K562 (cell line): ENCODE results near the gene PRKCE. TPM values are rescaled to one million over a fixed set of nuclear protein-coding genes. Genes with fewer than 3 reads are reported as not detected.

Source experiments
- ATAC-seq: fragments of 200-7000 bp; cut with Tn5 transposase; 3 replicates; pipeline ENCODE4 v1.9.1; 2020; ENCODE audit warnings: moderate library complexity
- BruUV-seq: library from RNA; stranded (reverse); fragments of 400-500 nt; replicated peaks from 2 replicates; lab custom pipeline; 2021; lab: Mats Ljungman, UMichigan
- CTCF ChIA-PET: fragments of 300-600 bp; formaldehyde crosslinking; extraction: SDS; loops from one replicate; lab custom pipeline; 2021; ENCODE audit warnings: low intra/inter-chr PET ratio; lab: Yijun Ruan, JAX
- POLR2A ChIA-PET: fragments of 300-600, 350-650 bp; sonication (Branson Sonifier 250); formaldehyde crosslinking; extraction: SDS; loops from one replicate; lab custom pipeline; 2021; ENCODE audit warnings: antibody characterized with exemption, inconsistent platforms; lab: Yijun Ruan, JAX
- DNase-seq, 4 experiments: peaks; one replicate each; pipeline versions ENCODE4 v3.0.0 to v3.0.0-alpha.2; 2011 to 2018; ENCODE audit warnings: low spot score in 3 of 4, mixed read lengths in 3 of 4; ENCODE audit errors: extremely low read depth in 1 of 4
- FAIRE-seq: peaks from 2 replicates; lab custom pipeline; 2011; peaks lifted over from hg19 to GRCh38; lab: Jason Lieb, UNC
- H2AFZ ChIP-seq: 2 replicates; pipeline ENCODE4 v1.6.0; 2011; ENCODE audit warnings: low read depth, low read length, control low read depth, inconsistent platforms
- H3K27ac ChIP-seq: fragments of 200-600 bp; 3 replicates; pipeline ENCODE4 v1.8.0; 2011; ENCODE audit warnings: low read depth, mild to moderate bottlenecking, control low read depth, inconsistent platforms, low read length, moderate library complexity, mixed read lengths; ENCODE audit errors: extremely low read depth
- H3K27me3 ChIP-seq, 2 experiments: fragments of 300-600 bp in 1 of 2; 2 replicates in 1 of 2; 3 replicates in 1 of 2; pipeline versions ENCODE4 v1.6.0 to v1.8.0; 2011; ENCODE audit warnings: inconsistent platforms in 2 of 2, low read length in 2 of 2, mild to moderate bottlenecking in 1 of 2, mixed read lengths in 1 of 2, moderate library complexity in 1 of 2; ENCODE audit not compliant: control insufficient read depth in 2 of 2, insufficient read depth in 2 of 2
- H3K36me3 ChIP-seq: fragments of 300-600 bp; 3 replicates; pipeline ENCODE4 v1.8.0; 2011; ENCODE audit warnings: mild to moderate bottlenecking, low read length, inconsistent platforms; ENCODE audit not compliant: control insufficient read depth, insufficient read depth
- H3K4me1 ChIP-seq, 2 experiments: fragments of 200-600 bp in 1 of 2; replicated peaks in 1 of 2; 2 replicates in 1 of 2; 3 replicates in 1 of 2; pipeline versions ENCODE4 v1.5.1 to v1.8.0; 2011; ENCODE audit warnings: inconsistent platforms in 2 of 2, low read length in 2 of 2, mild to moderate bottlenecking in 1 of 2, mixed read lengths in 1 of 2, moderate library complexity in 1 of 2; ENCODE audit not compliant: control insufficient read depth in 2 of 2, insufficient read depth in 2 of 2
- H3K4me2 ChIP-seq: 2 replicates; pipeline ENCODE4 v1.6.1; 2011; ENCODE audit warnings: low read length, control low read depth, inconsistent platforms, mixed read lengths; ENCODE audit not compliant: insufficient read depth
- H3K4me3 ChIP-seq: fragments of 200-600 bp; sonication (generic), shearing (Covaris generic); 2 replicates; pipeline ENCODE4 v1.5.1; 2016; ENCODE audit warnings: control low read depth, inconsistent platforms
- H3K79me2 ChIP-seq: fragments of 200-600 bp; 3 replicates; pipeline ENCODE4 v1.8.0; 2011; ENCODE audit warnings: low read length, inconsistent platforms; ENCODE audit not compliant: control insufficient read depth, insufficient read depth
- H3K9ac ChIP-seq, 2 experiments: 2 replicates each; pipeline versions ENCODE4 v1.6.0 to v1.6.1; 2011; ENCODE audit warnings: low read depth in 2 of 2, low read length in 2 of 2, control low read depth in 1 of 2, inconsistent platforms in 1 of 2, mild to moderate bottlenecking in 1 of 2, mixed read lengths in 1 of 2; ENCODE audit not compliant: insufficient read depth in 1 of 2
- H3K9me1 ChIP-seq: one replicate; pipeline ENCODE4 v1.6.0; 2011; ENCODE audit warnings: inconsistent platforms, mild to moderate bottlenecking, low read length, moderate library complexity; ENCODE audit not compliant: control insufficient read depth, insufficient read depth
- H3K9me3 ChIP-seq: replicated peaks from 2 replicates; pipeline ENCODE4 v1.5.1; 2011; ENCODE audit warnings: low read depth, low read length, inconsistent platforms; ENCODE audit not compliant: control insufficient read depth, insufficient read depth
- H4K20me1 ChIP-seq: replicated peaks from 2 replicates; pipeline ENCODE4 v1.6.1; 2011; ENCODE audit warnings: low read length, inconsistent platforms, mixed read lengths; ENCODE audit not compliant: control insufficient read depth, insufficient read depth
- CHD1 ChIP-seq: fragments of 200-600 bp; sonication (generic); IDR thresholded peaks from one replicate; pipeline ENCODE4 v1.6.1; 2012; ENCODE audit warnings: mild to moderate bottlenecking, moderate library complexity, low read length, inconsistent platforms
- DMBX1 ChIP-seq: fragments of 250-450 bp; sonication (Bioruptor Pico); IDR thresholded peaks from 2 replicates; pipeline ENCODE4 v1.8.0; 2022; ENCODE audit warnings: inconsistent platforms, mild to moderate bottlenecking, moderate library complexity, borderline replicate concordance
- ELF2 ChIP-seq: fragments of 250-450 bp; sonication (Bioruptor Pico); IDR thresholded peaks from 2 replicates; pipeline ENCODE4 v1.5.0; 2021; ENCODE audit warnings: mild to moderate bottlenecking
- KAT8 ChIP-seq: fragments of 450-650 bp; IDR thresholded peaks from 2 replicates; pipeline ENCODE4 v1.6.1; 2016; ENCODE audit warnings: low read depth, mild to moderate bottlenecking
- MTA1 ChIP-seq: fragments of 450-650 bp; IDR thresholded peaks from 2 replicates; pipeline ENCODE4 v1.6.1; 2017; ENCODE audit warnings: borderline replicate concordance
- NFE2 ChIP-seq: IDR thresholded peaks from 2 replicates; pipeline ENCODE4 v1.6.1; 2014; ENCODE audit warnings: antibody characterized with exemption, low read depth
- NR0B1 ChIP-seq: fragments of 450-650 bp; IDR thresholded peaks from one replicate; pipeline ENCODE4 v1.6.1; 2018; ENCODE audit warnings: mild to moderate bottlenecking, moderate library complexity; ENCODE audit not compliant: partially characterized antibody
- PCBP1 ChIP-seq: fragments of 200-400 bp; formaldehyde crosslinking; IDR thresholded peaks from 2 replicates; pipeline ENCODE4 v1.6.1; 2018; ENCODE audit warnings: mild to moderate bottlenecking, low read depth, low read length; ENCODE audit not compliant: poor library complexity, severe bottlenecking
- POLR3A ChIP-seq: IDR thresholded peaks from 2 replicates; pipeline ENCODE4 v1.6.1; 2011; ENCODE audit warnings: borderline replicate concordance, mild to moderate bottlenecking, moderate library complexity; ENCODE audit not compliant: insufficient read length, insufficient read depth; ENCODE audit errors: extremely low read depth
- RBM22 ChIP-seq: fragments of 200-400 bp; formaldehyde crosslinking; IDR thresholded peaks from 2 replicates; pipeline ENCODE4 v1.6.1; 2018; ENCODE audit warnings: low read length, low read depth; ENCODE audit not compliant: poor library complexity, severe bottlenecking
- RBM39 ChIP-seq: fragments of 200-400 bp; formaldehyde crosslinking; optimal IDR thresholded peaks from 2 replicates; pipeline ENCODE3; 2018; ENCODE audit warnings: low read depth, low read length
- SNIP1 ChIP-seq: fragments of 450-650 bp; IDR thresholded peaks from 2 replicates; pipeline ENCODE4 v1.7.1; 2017; ENCODE audit warnings: low read depth, mild to moderate bottlenecking
- XRCC3 ChIP-seq: fragments of 450-650 bp; IDR thresholded peaks from 2 replicates; pipeline ENCODE4 v1.6.1; 2017; ENCODE audit warnings: mild to moderate bottlenecking, moderate library complexity
- ZEB2 ChIP-seq: fragments of 450-650 bp; IDR thresholded peaks from 2 replicates; pipeline ENCODE4 v1.6.1; 2016
- ZKSCAN3 ChIP-seq: fragments of 250-450 bp; sonication (Bioruptor Pico); IDR thresholded peaks from 2 replicates; pipeline ENCODE4 v1.4.0; 2020
- ZNF274 ChIP-seq: IDR thresholded peaks from 2 replicates; pipeline ENCODE4 v1.6.1; 2011; ENCODE audit warnings: low read depth, mild to moderate bottlenecking, low read length, moderate library complexity, borderline replicate concordance
- ZNF707 ChIP-seq: fragments of 250-450 bp; sonication (Bioruptor Pico); conservative IDR thresholded peaks from 2 replicates; pipeline ENCODE4 v1.8.0; 2022; ENCODE audit warnings: inconsistent platforms, mild to moderate bottlenecking, moderate library complexity
- WGBS: fragments of 100-300 bp; shearing (Covaris generic); methylation state at CpG from one replicate; pipeline ENCODE4 v1.1.6; 2016; ENCODE audit warnings: low coverage, mixed read lengths; ENCODE audit not compliant: insufficient coverage; ENCODE audit errors: missing lambda C conversion rate; 5-methylcytosine and 5-hydroxymethylcytosine counted together
- in situ Hi-C: fragments of 300-500 bp; cut with MboI; formaldehyde crosslinking; loops from 4 replicates; pipeline ENCODE4 v1.15.0; 2018; ENCODE audit warnings: inconsistent platforms, mixed read lengths
- intact Hi-C: fragments of 100-400 bp; cut with micrococcal nuclease; formaldehyde crosslinking; loops from 2 replicates; pipeline ENCODE4 v1.14.2; 2022
- polyA plus RNA-seq, 8 experiments: library from polyadenylated mRNA; depleted of rRNA in 4 of 8; stranded (reverse) in 5 of 8; unstranded in 3 of 8; fragments of >200 nt; fragmentation: Nextera tagmentation in 2 of 8; fragmentation: Illumina TruSeq in 1 of 8; extraction: Ambion mirVana in 2 of 8; extraction: Trizol in 1 of 8; gene quantifications; 2 replicates each; pipeline versions ENCODE4 v1.2.1 to v1.2.3, GENCODE V29; 2011 to 2014; ENCODE audit warnings: inconsistent platforms in 1 of 8, missing spikeins in 1 of 8
- total RNA-seq, 7 experiments: library from RNA; depleted of rRNA in 6 of 7; stranded (reverse); fragments of >200 nt in 6 of 7; fragmentation: Illumina TruSeq in 2 of 7; extraction: Trizol in 2 of 7; gene quantifications; 2 replicates each; pipeline versions ENCODE4 v1.2.1 to v1.2.3, GENCODE V29; 2011 to 2021; ENCODE audit warnings: low replicate concordance in 1 of 7

The PRKCE gene
- total and polyA plus RNA-seq, 9 of the 15 experiments (the other 6 are each of a cell fraction or from before 2014, with no cell fraction given): 0.06 to 1.0 (median 0.22) TPM; not detected in 1

GRCh38 chr2:45761635-45762034, 110.2 kb downstream of the PRKCE start:
- Histone ChIP-seq H3K27me3 (peaks cover 11 to 33% of the 10 kb centered on the region in 2 experiments), H2AFZ (no peak overlapping the region), H3K36me3 (no peaks in the 10 kb centered on the region), H3K9me3 (no peaks in the 10 kb centered on the region), H3K4me1 (no peaks in the 10 kb centered on the region; a peak in 1 of 5 replicates), H3K27ac (no peak overlapping the region), H4K20me1 (no peaks in the 10 kb centered on the region; the same call in 1 of the 2 replicates), H3K4me3 (no peak overlapping the region), H3K4me2 (no peak overlapping the region), H3K79me2 (no peaks in the 10 kb centered on the region), H3K9me1 (no peaks in the 10 kb centered on the region), H3K9ac (no peak overlapping the region)
- no peak for FAIRE-seq
- no peak for TF ChIP-seq RBM39
- no peak for TF ChIP-seq ZKSCAN3
- no peak for TF ChIP-seq KAT8
- no peak for TF ChIP-seq PCBP1
- no peak for TF ChIP-seq RBM22
- TF ChIP-seq CHD1: no peak
- no peak for TF ChIP-seq SNIP1
- TF ChIP-seq ZEB2: no peak
- no peak for TF ChIP-seq XRCC3
- TF ChIP-seq ZNF707 (CRISPR knock-in tag): no peak
- TF ChIP-seq DMBX1 (CRISPR knock-in tag): no peak
- TF ChIP-seq MTA1: no peak
- TF ChIP-seq POLR3A: no peak
- no peak for TF ChIP-seq NR0B1
- TF ChIP-seq ZNF274: no peak
- no peak for TF ChIP-seq NFE2
- no peak for TF ChIP-seq ELF2 (CRISPR knock-in tag)
- in situ Hi-C loops (no loop called here), intact Hi-C loops (no loop called here)
- CTCF ChIA-PET: no interaction called here
- no peak; the same call in 2 of the 3 replicates for ATAC-seq
- 3% methylated on average over 3 of the region's 4 CpGs for WGBS
- no TSS peak for BruUV-seq
- no peak for DNase-seq
- POLR2A ChIA-PET: no interaction called here
